Activated T-cell treated with anti-CD3 and anti-CD28 coated beads for 4 hours (primary cell): ENCODE results near the gene LPP.

Experiments
- DNase-seq: peaks from one replicate; pipeline ENCODE4 v3.0.0-alpha.2; 2020

LPP gene

DNA sequence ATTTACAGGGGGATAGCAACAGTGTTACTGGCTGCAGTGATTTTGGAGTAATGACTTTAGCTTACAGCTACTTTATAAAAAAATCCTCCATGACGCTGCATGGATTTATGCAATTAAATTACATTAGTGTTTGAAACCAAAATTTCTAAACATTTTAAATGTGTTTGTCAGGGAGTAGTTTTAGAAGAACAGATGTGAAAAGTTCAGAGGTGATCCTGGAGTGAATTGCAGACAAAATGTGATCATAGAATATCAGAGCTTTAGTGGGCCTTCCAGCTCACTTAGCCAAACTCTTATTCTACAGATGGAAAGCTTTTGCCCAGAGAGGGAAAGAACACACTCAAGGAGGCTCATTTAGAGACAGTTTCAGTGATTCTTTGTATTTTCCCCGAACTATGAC, 376.3 kb downstream of the LPP start:
- DNase-seq, result no peak

DNA sequence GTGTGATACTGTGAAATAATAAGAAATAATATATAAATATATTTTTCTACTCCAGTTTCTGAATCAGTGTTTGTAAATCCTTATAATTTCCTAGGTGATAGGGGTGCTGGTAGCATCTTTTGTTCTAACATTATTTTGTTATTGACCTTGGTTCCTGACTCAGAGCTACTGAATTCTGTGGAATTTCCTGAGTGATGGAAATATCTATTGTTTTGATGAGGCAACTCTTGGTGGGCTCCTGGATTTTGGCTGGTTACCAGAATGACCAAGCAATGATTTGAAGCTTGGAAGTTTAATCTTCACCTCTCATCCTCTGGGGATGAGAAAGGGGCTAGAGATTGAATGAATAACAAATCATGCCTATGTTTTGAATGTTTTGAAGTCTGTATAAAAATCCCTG, 377.3 kb downstream of the LPP start:
- DNase-seq, result no peak

DNA sequence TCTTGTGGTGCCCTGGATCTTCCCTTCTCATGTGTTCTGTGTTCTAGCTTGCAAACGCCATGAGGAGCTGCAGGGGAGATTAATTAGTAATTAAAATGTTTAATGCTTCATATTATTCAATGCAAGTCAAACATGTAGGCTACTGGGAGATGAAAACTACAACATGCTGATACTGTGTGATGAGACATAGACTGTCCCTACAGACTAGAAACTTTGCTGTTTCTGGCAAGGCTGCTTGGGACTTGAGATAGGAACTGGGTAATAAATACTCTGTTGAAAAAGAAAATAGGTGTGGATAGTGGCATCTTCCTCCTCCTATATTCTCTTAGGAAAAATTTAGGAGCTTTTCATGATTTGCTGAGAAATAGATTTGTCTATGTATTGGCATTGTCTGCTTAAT, 379.2 kb downstream of the LPP start:
- no peak for DNase-seq

GRCh38 chr3:188533612-188534357, 379.8 kb downstream of the LPP start:
- DNase-seq, result no peak

- no peak for DNase-seq
Measured at GRCh38 chr3:188534633-188535032, 380.7 kb downstream of the LPP start.

DNA sequence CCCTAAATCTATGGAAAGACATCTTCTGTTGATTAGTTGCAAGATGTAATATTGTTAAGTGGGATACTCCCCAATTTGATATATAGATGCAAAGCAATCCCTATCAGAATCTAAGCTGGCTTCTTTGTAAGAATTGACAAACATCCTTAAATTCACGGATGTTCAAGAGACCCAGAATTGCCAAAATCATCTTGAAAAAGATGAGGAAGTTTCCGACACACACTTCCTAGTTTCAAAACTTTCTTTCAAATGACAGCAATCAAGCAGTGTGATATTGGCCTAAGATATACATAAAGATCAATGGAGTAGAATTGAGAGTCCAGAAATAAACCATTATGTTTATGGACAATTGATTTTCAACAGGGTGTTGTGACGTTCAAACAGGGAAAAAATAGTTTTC, 383.6 kb downstream of the LPP start:
- DNase-seq, result no peak

DNA sequence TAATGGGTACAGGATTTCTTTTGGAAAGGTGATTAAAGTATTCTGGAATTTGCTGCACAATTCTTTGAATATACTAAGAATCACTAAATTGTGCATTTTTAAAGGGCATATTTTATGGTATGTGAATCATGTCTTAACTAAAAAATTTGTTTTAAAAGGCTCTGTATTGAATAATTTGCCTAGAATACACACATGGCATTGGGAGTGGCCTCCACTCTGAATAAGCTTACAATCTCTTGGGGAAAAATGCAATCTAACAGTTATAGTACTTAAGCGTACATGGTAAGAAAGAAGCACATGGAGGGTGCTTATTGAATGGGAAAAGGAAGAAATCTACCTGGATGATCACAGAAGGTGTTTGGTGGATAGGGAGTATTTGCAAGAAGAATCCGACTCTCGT, 385.1 kb downstream of the LPP start:
- DNase-seq, result no peak

- DNase-seq, result no peak
Measured at GRCh38 chr3:188539631-188540194, 385.8 kb downstream of the LPP start.

GRCh38 chr3:188542196-188542595, 388.2 kb downstream of the LPP start:
- no peak for DNase-seq

DNA sequence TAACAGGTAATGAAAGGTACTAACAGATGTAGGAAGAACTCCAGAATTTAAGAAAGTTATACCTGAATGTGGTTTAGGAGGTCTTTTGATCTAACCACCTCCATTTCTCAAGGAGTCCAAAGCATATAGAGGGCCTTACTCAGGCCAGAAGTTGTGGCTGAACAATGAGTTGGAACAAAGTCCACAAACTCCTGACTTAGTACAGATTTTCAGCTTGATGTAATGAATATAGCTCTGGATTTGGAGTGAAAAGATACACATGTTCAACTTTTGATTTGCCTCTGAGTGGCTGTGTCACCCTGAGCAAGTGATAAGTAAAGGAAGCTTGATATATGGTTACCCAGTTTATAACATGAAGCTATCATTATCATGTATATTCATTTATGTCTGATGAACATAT, 390.1 kb downstream of the LPP start:
- DNase-seq, result no peak

GRCh38 chr3:188546835-188547670, 393.1 kb downstream of the LPP start:
- no peak for DNase-seq

DNA sequence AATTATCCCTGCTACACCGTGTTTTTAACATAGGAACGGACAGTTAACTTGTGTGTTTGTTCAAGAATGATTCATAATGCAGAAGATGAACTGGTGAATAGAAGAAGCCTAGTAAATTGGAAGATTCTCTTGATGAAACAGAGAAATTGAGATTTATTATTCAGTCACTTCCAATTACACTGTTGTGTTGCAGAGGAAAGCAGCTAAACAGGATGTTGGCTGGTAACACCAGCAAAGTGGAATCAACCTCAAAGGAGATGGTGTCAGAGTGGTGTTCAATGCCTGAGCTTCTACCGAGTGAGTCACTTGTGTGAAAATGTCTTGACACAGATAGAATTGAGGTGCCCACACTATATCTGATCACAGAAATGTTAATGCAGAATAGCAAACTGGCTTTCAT, 399.6 kb downstream of the LPP start:
- DNase-seq, result no peak

DNA sequence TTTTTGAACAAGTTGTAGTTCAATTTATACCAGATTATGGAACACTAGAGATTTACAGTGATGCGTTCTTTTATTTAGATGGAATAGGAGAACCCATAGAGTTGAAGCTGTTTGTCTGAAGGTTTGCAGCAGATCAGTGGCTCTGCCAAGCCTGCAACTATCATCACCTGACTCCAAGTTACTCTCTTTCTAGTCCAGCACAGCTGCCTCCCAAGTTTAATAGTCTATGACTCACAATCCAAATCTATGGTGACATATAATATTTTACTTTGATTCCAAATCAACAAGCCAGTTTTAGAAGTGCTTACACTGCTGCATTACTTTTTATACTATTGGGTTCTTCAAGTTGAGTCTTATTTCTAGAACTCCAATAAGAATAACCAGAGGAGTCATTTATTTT, 400.4 kb downstream of the LPP start:
- DNase-seq, result no peak

DNA sequence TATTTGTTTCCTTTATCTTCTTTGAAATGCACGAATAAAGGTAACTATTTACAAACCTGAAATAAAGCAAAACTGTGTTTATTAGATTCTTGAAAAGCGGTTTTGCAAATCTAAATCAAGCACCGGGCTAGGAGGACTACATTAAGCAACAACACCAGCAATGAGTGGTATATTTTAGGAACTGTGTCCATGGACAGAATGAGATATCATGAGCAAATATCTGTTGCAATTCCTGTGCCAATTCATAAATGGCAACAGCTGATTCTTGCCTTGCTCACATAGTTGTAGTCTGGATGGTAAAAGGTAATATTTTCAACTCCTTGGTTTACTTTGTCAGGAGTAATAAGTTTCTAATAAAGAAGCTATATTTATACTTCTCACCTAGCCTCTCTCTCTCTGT, 403.3 kb downstream of the LPP start:
- DNase-seq, result no peak

- no peak for DNase-seq
Measured at GRCh38 chr3:188558343-188559071, 404.6 kb downstream of the LPP start.

- DNase-seq, result no peak
Measured at GRCh38 chr3:188559072-188559429, 405.1 kb downstream of the LPP start.

DNA sequence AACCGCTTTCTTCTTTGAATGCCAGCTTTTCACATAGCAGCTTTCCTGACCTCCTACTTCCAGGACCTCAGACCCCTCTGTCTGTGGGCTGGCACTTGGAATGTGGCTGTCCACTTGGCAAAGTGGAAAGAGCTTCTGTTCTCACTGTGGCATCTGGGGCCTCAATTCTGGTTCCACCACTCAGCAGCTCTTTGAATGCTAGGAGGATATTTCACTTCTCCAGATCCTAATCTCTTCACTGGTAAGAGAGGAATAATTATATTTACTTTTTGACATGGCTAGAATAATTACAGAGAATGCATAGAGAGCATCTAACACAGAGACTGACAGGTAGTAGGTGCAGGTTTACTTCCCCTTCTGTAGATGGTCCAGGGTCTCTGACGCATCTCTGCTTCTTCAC, 405.9 kb downstream of the LPP start:
- DNase-seq, result no peak

- DNase-seq, result no peak
Measured at GRCh38 chr3:188562144-188562543, 408.2 kb downstream of the LPP start.

DNA sequence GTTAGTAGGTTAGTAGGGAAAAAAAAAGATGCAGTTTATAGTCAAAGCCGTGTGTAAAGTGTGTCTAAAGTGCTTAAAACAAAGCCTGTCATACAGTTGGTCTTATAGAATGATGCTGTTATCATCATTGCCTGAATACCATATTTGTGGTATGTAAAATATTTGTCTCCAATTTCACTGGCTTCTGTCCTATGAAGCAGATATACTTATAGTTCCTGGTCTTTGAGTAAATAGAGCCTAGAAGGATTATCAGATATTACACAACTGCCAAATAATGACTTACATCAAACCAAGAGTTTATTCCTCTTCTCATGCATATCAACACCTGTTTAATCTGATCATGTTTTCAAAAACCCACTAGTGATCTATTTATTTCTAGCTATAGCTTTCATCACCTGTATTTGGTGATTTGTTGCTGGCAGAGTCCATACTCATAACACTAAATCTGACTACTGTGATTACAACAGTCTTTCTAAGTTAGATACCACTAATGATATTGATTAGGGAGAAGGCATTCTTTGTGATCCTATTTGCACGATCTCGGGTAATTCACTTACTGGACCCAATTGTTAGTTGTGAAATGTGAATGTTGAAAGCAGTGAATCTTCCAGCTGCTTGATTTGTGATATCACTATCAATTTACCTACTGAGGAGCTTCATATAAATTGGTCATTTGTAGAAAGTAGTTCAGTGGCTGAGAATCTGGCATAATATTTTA, 413.7 kb downstream of the LPP start:
- no peak for DNase-seq

DNA sequence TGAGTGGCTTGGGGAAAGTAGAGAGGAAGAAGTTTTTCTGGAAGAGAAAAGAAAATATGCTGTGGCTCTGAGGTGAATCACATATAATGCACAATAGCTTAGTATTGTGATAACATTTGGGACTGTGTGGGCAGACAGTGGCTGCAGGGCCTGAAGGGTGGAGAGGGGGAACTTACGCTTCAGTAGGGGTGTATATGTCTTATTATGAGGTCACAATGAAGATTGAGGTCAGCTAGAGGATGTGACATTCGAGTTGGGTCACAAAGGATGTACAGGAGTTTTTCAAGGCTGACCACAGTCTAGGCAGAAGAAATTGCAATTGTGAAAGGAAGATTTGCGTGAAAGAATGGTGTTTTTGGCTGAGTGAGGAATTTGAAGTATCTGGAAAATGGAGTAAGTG, 414.8 kb downstream of the LPP start:
- DNase-seq, result no peak

- DNase-seq, result no peak
Measured at GRCh38 chr3:188571531-188572095, 417.7 kb downstream of the LPP start.

DNA sequence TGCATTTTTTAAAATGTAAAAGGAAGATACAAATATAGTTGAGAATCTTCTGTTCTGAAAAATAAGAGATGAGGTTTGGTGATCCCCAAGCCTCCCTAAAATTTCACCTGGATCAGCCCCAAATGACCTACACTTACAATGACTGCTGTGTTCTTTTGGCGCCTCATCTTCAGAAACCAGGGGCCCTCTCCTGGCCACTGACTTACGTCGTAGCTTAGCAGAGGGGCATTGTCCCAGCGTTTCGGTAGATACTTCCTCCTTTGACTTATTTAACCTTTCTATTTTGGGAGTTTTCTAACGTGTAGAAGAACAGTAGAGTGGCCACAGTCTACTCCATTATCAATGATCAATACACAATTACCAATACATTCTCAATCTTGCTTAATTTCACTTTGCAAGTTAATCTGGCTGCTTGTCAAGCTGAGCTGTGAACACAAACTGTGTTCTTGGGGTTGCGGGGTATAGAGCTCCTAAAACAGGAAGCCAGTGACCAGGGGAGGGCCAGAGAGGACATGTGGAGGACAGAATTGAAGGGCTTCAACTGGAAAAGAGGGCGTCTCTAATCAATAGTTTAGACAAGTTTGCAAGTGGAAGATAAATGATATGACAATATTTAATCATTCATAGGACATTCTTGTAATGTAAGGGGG, 419.5 kb downstream of the LPP start:
- DNase-seq, result no peak
